ENCODE results near the gene FCHSD2. TPM values are rescaled to one million over a fixed set of nuclear protein-coding genes. Genes with fewer than 3 reads are reported as not detected.

FCHSD2 gene
- total RNA-seq, 2 donors from 2014 or later, result 14.0 to 17.6 TPM

GRCh38 chr11:72814286-72815109 is 327.6 kb downstream of the FCHSD2 start, which contains the start of gene ATG16L2:
TSS of gene ATG16L2 (plus strand) at chr11:72814411. CDS start at chr11:72814446, 35 bp downstream.
- H3K4me1 ChIP-seq (ENCODE audit: control insufficient read depth, insufficient read depth, low read length), result no peaks in the 10 kb centered on the region
- H3K9me3 ChIP-seq (ENCODE audit: control insufficient read depth, low read length), result no peaks in the 10 kb centered on the region
- DNase-seq, result peak; percentile 95
- Mint-ChIP-seq H3K27me3 (ENCODE audit: insufficient read depth) (peaks cover 2% of the 10 kb centered on the region), H3K9me3 (no peaks in the 10 kb centered on the region), H3K27ac (peak within 1 kb of the TSS; percentile 97), H3K4me1 (peaks cover 18% of the 10 kb centered on the region), H3K4me3 (peak within 1 kb of the TSS; percentile 88), H3K36me3 (ENCODE audit: low read depth) (peaks cover 21% of the 10 kb centered on the region)
- peak; percentile 53 for TF ChIP-seq CTCF (conservative IDR thresholded peaks at IDR 0.05)
- WGBS, 2 experiments (ENCODE audit: insufficient coverage in 1 of 2, insufficient read length in 1 of 2), result 0 to 1% methylated on average over 18 to 75 of the region's 75 CpGs
- no peaks in the 10 kb centered on the region for H3K27me3 ChIP-seq (ENCODE audit: control insufficient read depth, insufficient read depth, low read length, poor library complexity, severe bottlenecking)
- peak within 1 kb of the TSS; percentile 72 for H3K9ac ChIP-seq (ENCODE audit: extremely low read depth, low read length, poor library complexity, severe bottlenecking)
- peaks cover 7% of the 10 kb centered on the region for H3K36me3 ChIP-seq (ENCODE audit: control insufficient read depth, insufficient read depth, low read length)
- H3K27ac ChIP-seq (ENCODE audit: low read depth, low read length), result peak within 1 kb of the TSS; percentile 94
- H3K4me3 ChIP-seq (ENCODE audit: low read length), result peak within 1 kb of the TSS; percentile 86

DNA sequence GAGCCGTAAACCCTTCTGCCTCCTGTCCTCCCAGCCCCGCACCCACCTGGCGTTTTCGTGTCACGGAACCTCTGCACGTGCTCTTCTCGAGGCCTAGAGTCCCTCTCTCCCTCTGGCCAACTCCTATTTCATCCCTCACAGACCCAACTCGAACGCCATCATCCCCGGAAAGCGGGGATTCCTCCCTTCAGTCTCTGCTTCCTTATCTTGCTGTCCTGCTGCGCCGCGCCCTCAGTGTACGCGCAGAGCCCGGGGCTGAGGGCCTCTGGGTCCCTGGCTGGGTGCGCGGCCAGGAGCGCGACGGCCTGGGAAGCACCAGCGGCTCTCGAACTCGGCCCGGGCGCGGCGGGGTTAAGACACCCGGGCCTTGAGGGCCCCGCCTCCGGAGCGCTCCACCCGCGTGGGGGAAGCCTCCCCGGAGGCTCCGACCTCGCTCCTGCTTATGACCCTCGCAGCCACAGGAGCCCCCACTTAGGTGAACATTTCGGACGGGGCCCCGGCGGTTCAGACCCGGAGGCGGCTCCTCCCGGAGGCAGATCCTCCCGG is 328.3 kb downstream of the FCHSD2 start:
- peak overlapping the region; percentile 72 for H3K9ac ChIP-seq (ENCODE audit: extremely low read depth, low read length, poor library complexity, severe bottlenecking)
- no peak for TF ChIP-seq CTCF (conservative IDR thresholded peaks at IDR 0.05)
- no peak for DNase-seq

DNA sequence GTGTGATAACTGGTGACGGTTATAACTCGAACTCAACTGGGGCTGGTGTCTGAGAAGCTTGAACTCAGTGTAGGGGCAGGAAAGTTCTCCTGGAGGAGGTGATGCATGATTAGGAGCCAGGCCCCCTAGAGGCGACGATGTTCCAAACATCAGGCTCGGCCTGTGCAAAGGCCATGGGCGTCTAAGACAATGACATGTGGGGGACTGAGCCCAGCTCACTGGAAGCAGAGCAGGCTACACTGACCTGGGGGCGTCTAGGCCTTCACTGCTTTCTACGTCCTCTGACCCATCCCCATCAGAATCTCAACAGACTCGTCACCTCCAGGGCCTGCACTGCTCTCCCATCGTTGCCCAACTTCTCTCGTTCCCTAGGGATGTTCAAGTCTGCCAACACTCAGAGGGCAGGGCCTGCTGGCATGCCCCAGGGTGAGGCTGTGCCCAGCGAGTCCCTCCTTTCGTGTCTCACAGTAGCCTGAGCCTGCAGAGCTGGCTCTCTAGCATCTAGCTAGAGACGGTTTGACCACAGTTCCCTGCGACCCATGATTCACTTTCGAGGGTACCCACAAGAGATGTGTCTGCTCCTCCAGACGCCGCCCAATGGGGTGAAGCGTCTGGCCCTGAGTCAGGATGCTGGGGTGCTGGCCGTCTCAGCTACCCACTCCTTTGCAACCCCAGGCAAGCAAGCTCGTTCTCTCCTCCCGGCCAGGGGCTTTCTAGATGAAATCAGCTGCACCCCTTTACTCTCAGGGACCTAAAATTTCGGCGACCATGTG is 329.0 kb downstream of the FCHSD2 start:
- peak overlapping the region; percentile 72 for H3K9ac ChIP-seq (ENCODE audit: extremely low read depth, low read length, poor library complexity, severe bottlenecking)
- WGBS, 2 experiments (ENCODE audit: insufficient coverage in 1 of 2, insufficient read length in 1 of 2), result 63 to 67% methylated on average over 20 to 24 of the region's 24 CpGs

More for the DNA sequence above, 328.3 kb downstream of the FCHSD2 start:
- Histone ChIP-seq H3K4me3 (ENCODE audit: low read length) (peak overlapping the region; percentile 86), H3K27me3 (ENCODE audit: control insufficient read depth, insufficient read depth, low read length, poor library complexity, severe bottlenecking) (no peaks in the 10 kb centered on the region), H3K36me3 (ENCODE audit: control insufficient read depth, insufficient read depth, low read length) (peaks cover 10% of the 10 kb centered on the region), H3K27ac (ENCODE audit: low read depth, low read length) (peak overlapping the region; percentile 94), H3K9me3 (ENCODE audit: control insufficient read depth, low read length) (no peaks in the 10 kb centered on the region), H3K4me1 (ENCODE audit: control insufficient read depth, insufficient read depth, low read length) (no peaks in the 10 kb centered on the region)
- Mint-ChIP-seq H3K4me1 (peaks cover 18% of the 10 kb centered on the region), H3K4me3 (peak overlapping the region; percentile 88), H3K27ac (peak overlapping the region; percentile 85), H3K27me3 (ENCODE audit: insufficient read depth) (peaks cover 2% of the 10 kb centered on the region), H3K9me3 (no peaks in the 10 kb centered on the region), H3K36me3 (ENCODE audit: low read depth) (peaks cover 21% of the 10 kb centered on the region)
- 4 to 5% methylated on average over 24 to 47 of the region's 47 CpGs for WGBS, 2 experiments (ENCODE audit: insufficient coverage in 1 of 2, insufficient read length in 1 of 2)

More for the DNA sequence above, 329.0 kb downstream of the FCHSD2 start:
- peak overlapping the region; percentile 85 for H3K27ac Mint-ChIP-seq
- H3K9me3 ChIP-seq (ENCODE audit: control insufficient read depth, low read length), result no peaks in the 10 kb centered on the region
- no peaks in the 10 kb centered on the region for H3K27me3 ChIP-seq (ENCODE audit: control insufficient read depth, insufficient read depth, low read length, poor library complexity, severe bottlenecking)
- H3K27ac ChIP-seq (ENCODE audit: low read depth, low read length), result no peak overlapping the region
- peak overlapping the region; percentile 88 for H3K4me3 Mint-ChIP-seq
- no peaks in the 10 kb centered on the region for H3K4me1 ChIP-seq (ENCODE audit: control insufficient read depth, insufficient read depth, low read length)
- peaks cover 4% of the 10 kb centered on the region for H3K36me3 ChIP-seq (ENCODE audit: control insufficient read depth, insufficient read depth, low read length)
- H3K9me3 Mint-ChIP-seq, result no peaks in the 10 kb centered on the region
- peaks cover 18% of the 10 kb centered on the region for H3K4me1 Mint-ChIP-seq
- H3K27me3 Mint-ChIP-seq (ENCODE audit: insufficient read depth), result peaks cover 2% of the 10 kb centered on the region
- H3K4me3 ChIP-seq (ENCODE audit: low read length), result peak overlapping the region; percentile 86
- TF ChIP-seq CTCF (conservative IDR thresholded peaks at IDR 0.05), result peak; percentile 86
- DNase-seq, result peak; percentile 89
- H3K36me3 Mint-ChIP-seq (ENCODE audit: low read depth), result peaks cover 19% of the 10 kb centered on the region
